Tongue (tissue), 2 donors: Measurements from ENCODE around the gene NBPF4. TPM values are rescaled to one million over a fixed set of nuclear protein-coding genes. Genes with fewer than 3 reads are reported as not detected.
"Not testable (repeated sequence)": the region's sequence is repeated elsewhere in the genome, so short reads cannot be mapped to it uniquely, and the experiment has no call there.

Experiments used
- DNase-seq: peaks from one replicate; pipeline ENCODE4 v3.0.0-alpha.2; 2015
- total RNA-seq: library from RNA; depleted of rRNA; stranded (reverse); fragments of >200 nt; gene quantifications from one replicate; pipeline ENCODE4 v1.2.3, GENCODE V29; 2014

The NBPF4 gene
- total RNA-seq, 1 donor from 2014 or later: not detected

DNA sequence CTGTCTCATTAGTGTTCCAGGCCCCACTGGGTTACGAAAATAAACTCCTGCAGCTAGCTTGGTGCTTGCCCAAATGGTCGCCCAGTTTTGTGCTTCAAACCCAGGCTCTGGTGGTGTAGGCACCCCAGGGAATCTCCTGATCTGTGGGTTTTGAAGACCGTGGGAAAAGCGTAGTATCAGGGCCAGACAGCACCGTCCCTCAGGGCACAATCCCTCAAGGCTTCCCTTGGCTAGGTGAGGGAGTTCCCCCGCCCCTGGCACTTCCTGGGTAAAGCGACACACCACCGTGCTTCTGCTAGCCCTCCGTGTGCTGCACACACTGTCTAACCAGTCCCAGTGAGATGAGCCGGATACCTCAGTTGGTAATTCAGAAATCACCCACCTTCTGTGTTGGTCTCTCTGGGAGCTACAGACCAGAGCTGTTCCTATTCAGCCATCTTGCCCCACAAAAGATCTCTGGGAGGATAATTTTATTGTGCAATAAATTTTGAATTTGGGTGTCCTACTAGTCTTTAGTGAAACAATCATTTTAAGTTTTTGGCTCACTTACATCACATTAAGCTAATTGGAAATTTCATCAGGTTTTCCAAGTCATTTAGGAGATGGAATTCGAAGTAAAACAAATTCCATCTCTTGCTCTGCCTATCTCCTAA is 34.3 kb downstream of the NBPF4 start:
- DNase-seq: no peak

GRCh38 chr1:108208724-108209446 is 35.0 kb downstream of the NBPF4 start:
- peak; percentile 74 for DNase-seq

- not testable (repeated sequence) for DNase-seq
These were observed 40.3 kb downstream of the NBPF4 start for GRCh38 chr1:108203582-108203981.

- DNase-seq: no peak
These were observed 42.2 kb downstream of the NBPF4 start for GRCh38 chr1:108201687-108202086.

GRCh38 chr1:108200687-108201051 is 43.2 kb downstream of the NBPF4 start:
- DNase-seq: peak; percentile 84

DNA sequence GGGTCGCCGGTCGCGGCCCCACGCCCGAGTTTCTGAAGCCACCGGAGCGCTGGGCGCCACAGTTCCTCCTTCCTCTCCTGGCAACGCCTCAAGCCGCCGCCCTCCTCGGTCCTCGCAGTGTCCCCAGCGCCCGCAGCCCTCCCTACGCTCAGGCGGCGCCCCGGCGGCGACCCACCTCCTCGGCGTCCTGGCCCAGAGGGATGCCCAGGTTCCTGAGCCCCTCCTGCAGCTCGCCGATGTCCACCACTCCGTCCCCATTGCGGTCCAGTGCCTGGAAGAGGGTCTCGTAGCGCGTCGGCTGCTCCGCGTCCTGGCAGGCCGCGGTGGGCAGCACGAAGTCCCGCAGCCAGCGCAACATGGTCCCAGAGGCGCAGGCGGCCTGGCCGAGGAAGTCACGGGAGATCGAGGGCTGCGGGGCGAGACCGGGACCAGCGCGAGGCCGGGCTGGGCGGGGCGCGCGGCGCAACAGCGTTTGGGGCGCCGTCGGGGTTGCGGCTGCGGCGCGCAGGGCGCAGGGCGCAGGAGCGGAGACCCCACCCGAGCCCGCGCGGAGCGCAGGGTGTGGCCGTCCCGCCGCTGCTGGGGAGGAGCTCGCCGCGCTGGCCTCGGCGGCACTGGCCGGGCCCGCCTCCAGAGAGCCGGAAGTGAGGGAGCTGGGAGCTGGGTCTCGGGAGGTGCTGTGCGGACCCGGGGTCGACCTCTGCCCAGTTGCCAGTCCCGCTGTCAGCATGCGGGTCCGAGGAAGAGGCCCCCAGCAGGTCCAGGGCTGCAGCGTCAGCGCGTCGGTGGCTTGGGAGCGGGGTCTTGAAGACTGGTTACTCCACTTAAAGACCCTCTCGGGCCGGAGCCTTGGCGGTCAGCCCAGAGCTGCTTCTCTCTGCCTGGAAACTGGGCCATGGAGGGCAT is 43.8 kb downstream of the NBPF4 start, which contains the start of gene SLC25A24:
TSS of gene SLC25A24 (minus strand) at position 563 of the 906 bp plus-strand sequence. CDS start at position 358, 205 bp downstream.
- peak; percentile 93 for DNase-seq

DNA sequence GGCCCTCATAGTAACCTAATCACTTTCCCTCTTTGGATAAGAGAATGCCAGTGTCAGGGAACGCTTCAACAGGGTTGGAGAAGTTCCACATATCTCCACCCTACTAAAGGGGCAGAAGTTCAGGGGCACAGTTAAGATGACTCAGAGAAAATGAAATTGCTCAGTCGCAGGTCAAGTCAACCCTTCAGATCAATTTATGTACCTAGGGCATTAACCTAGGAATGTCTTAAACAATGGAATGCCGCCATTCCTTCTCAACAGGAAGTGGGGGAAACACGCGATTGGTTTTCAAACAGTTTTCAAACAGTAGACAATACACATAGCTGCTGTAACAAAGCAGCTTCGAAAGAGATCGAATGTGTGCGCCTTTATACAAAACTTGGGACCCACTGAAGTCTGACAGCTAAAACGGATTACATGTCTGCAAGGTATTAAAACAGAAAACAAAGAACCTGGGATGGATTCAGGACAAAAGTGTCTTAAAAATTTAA is 44.6 kb downstream of the NBPF4 start:
- DNase-seq: peak; percentile 53

GRCh38 chr1:108194051-108194450 is 49.8 kb downstream of the NBPF4 start:
- DNase-seq: no peak

GRCh38 chr1:108193333-108193732 is 50.5 kb downstream of the NBPF4 start:
- DNase-seq: no peak

DNA sequence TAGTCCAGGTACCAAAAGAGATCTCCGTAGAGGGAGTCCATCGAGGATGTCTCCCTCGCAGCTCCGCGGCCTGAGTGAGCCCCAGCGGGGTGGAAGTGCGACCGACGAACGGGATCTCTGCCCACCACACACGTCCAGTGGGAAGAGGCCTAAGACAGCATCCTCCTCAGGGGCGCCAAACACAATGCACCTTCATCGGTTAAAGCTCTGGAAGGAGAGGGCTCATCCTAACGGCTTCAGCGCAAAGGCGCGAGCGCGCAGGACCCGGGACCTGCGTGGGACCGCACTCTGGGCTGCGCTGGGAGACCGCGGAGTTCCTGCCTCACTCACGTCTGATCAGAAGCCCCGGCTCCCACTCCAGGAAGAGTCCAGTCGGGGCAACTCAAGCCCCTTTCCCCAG is 51.3 kb downstream of the NBPF4 start:
- no peak for DNase-seq

GRCh38 chr1:108190686-108191416 is 53.0 kb downstream of the NBPF4 start:
- no peak for DNase-seq

GRCh38 chr1:108190001-108190634 is 53.8 kb downstream of the NBPF4 start:
- no peak for DNase-seq

GRCh38 chr1:108188801-108189200 is 55.1 kb downstream of the NBPF4 start:
- DNase-seq: no peak

DNA sequence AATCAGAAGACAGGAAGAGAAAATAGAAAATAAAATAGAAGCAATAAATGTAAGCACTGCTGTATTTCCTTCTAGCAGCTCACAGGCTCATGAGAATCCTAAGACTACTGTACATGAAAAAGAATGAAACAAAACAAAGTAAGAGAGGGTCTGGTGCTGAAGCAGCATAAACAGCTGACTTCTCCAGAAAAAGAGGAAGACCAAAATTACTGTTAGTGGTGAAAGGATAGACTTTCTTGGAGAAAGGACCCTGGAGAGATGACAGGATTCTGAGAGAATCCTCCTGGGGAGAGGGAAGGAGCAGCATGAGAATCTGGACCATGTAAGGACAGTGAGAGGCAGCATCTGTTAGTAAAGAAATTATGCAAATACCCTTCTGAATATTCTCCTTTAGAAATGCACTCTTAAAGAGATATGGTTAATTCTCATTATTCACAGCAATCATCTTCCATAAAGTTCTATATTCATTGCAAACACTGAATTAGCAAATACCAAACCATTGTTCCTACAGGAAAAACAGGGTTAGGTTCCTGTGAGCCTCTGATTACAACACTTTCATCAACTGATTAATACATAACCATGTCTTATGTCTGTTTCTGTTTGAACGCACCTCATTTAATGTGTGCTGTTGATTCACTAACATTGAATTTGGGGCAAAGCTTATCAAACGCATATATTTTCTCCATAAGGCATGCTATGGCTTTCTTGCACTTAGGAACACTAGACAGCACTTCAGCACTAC is 60.7 kb downstream of the NBPF4 start:
- DNase-seq: no peak

- no peak for DNase-seq
These were observed 64.9 kb downstream of the NBPF4 start for GRCh38 chr1:108179018-108179417.

Other genes with a start within 250 kb of the NBPF4 start
- gene SLC25A24, start 43.7 kb downstream of the NBPF4 start, total RNA-seq: 67.7 TPM
- not detected for gene NBPF6, start 206.3 kb upstream of the NBPF4 start, total RNA-seq